Upper lobe of left lung (tissue), 4 donors: ENCODE data around the gene SFSWAP.

ENCODE experiments used
- CTCF ChIP-seq, 6 experiments: fragments of 450-650 bp in 4 of 6; fragments of 200-600 bp in 2 of 6; sonication (generic) in 2 of 6; IDR thresholded peaks; one replicate each; pipeline ENCODE4 v1.5.1; 2016 to 2019; ENCODE audit warnings: antibody characterized with exemption in 6 of 6
- POLR2A ChIP-seq, 4 donors: fragments of 450-650 bp; IDR thresholded peaks; one replicate each; pipeline ENCODE4 v1.5.1; 2016 to 2017; ENCODE audit warnings: antibody characterized with exemption in 4 of 4, mild to moderate bottlenecking in 2 of 4
- POLR2AphosphoS5 ChIP-seq, 2 donors: sonication (generic); formaldehyde crosslinking; IDR thresholded peaks; one replicate each; pipeline ENCODE4 v1.5.1; 2017; ENCODE audit warnings: antibody characterized with exemption in 2 of 2

DNA sequence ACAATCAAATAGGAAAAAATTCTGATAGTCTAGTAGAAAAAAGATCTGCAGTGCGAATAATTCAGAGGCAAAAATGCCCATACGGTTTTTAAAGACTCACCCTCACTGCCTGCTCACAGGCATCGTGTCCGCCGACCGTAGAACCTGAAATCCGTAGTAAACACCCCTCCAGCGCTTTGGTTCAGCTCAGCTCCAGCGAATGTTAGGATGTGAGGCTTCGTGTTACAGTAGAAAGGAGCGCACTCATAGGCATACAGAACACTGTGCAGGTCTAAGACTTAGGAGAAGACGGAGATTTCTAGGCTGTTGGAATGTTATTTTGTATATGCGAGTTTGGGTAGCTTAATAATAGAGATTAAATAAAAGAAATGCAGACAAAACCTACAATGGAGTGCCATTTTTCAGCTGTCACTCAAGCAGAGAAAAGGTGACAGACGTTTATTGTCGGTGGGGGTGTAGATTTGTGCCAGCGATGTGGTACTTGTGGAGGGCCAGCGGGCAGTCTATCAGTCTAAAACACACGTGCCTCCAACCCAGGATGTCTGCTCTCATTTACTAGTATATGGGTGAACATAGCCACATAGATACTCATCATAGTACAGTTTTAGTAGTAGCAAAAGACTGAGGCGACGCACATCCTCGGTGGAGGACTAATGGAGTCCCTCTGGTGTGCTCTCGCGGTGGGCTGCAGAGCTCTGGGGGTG is 25.7 kb downstream of the SFSWAP start:
- no peak for TF ChIP-seq CTCF (IDR thresholded peaks at IDR 0.05)
- no peak for TF ChIP-seq POLR2A (IDR thresholded peaks at IDR 0.05)
- no peak for TF ChIP-seq POLR2AphosphoS5 (IDR thresholded peaks at IDR 0.05)
